Nephron progenitor cell (in vitro differentiated cells): Measurements from ENCODE around the gene GMDS.

Experiments
- DNase-seq: peaks from one replicate; pipeline ENCODE4 v3.0.0; 2021
- H3K27ac Mint-ChIP-seq: 2 replicates; pipeline ENCODE4 v1.8.0; 2021; ENCODE audit warnings: mild to moderate bottlenecking, moderate library complexity, mixed read lengths
- H3K27me3 Mint-ChIP-seq: 2 replicates; pipeline ENCODE4 v1.8.0; 2021; ENCODE audit warnings: mild to moderate bottlenecking, low read depth, mixed read lengths; ENCODE audit not compliant: poor library complexity
- H3K36me3 Mint-ChIP-seq: 2 replicates; pipeline ENCODE4 v1.8.0; 2021; ENCODE audit warnings: low read depth, mixed read lengths
- H3K4me1 Mint-ChIP-seq: 2 replicates; pipeline ENCODE4 v1.8.0; 2021; ENCODE audit warnings: mixed read lengths
- H3K4me3 Mint-ChIP-seq: 2 replicates; pipeline ENCODE4 v1.8.0; 2021; ENCODE audit warnings: mild to moderate bottlenecking, moderate library complexity, mixed read lengths
- H3K9me3 Mint-ChIP-seq: 2 replicates; pipeline ENCODE4 v1.8.0; 2021; ENCODE audit warnings: mild to moderate bottlenecking, moderate library complexity, mixed read lengths
- CTCF ChIP-seq: fragments of 200-600 bp; sonication (generic); IDR thresholded peaks from 2 replicates; pipeline ENCODE4 v1.5.0; 2021; ENCODE audit warnings: antibody characterized with exemption

GMDS gene

GRCh38 chr6:2035826-2036709, 209.3 kb downstream of the GMDS start:
- Mint-ChIP-seq H3K9me3 (no peaks in the 10 kb centered on the region), H3K27me3 (no peaks in the 10 kb centered on the region), H3K4me3 (no peak overlapping the region), H3K4me1 (peaks cover 56% of the 10 kb centered on the region), H3K27ac (no peak overlapping the region), H3K36me3 (no peaks in the 10 kb centered on the region)
- DNase-seq, result no peak
- TF ChIP-seq CTCF, result no peak

- Mint-ChIP-seq H3K27me3 (no peaks in the 10 kb centered on the region), H3K36me3 (no peaks in the 10 kb centered on the region), H3K4me3 (no peak overlapping the region), H3K27ac (no peak overlapping the region), H3K4me1 (peaks cover 51% of the 10 kb centered on the region), H3K9me3 (no peaks in the 10 kb centered on the region)
- no peak for TF ChIP-seq CTCF
- no peak for DNase-seq
Measured at GRCh38 chr6:2035046-2035445, 210.4 kb downstream of the GMDS start.

- H3K4me3 Mint-ChIP-seq, result no peak overlapping the region
- no peaks in the 10 kb centered on the region for H3K9me3 Mint-ChIP-seq
- H3K4me1 Mint-ChIP-seq, result peaks cover 54% of the 10 kb centered on the region
- TF ChIP-seq CTCF, result no peak
- no peaks in the 10 kb centered on the region for H3K27me3 Mint-ChIP-seq
- H3K27ac Mint-ChIP-seq, result no peak overlapping the region
- no peaks in the 10 kb centered on the region for H3K36me3 Mint-ChIP-seq
- no peak for DNase-seq
Measured at GRCh38 chr6:2034256-2034655, 211.1 kb downstream of the GMDS start.

GRCh38 chr6:2033544-2033943, 211.9 kb downstream of the GMDS start:
- no peaks in the 10 kb centered on the region for H3K9me3 Mint-ChIP-seq
- no peak overlapping the region for H3K4me3 Mint-ChIP-seq
- no peak for DNase-seq
- no peak for TF ChIP-seq CTCF
- H3K27me3 Mint-ChIP-seq, result no peaks in the 10 kb centered on the region
- no peaks in the 10 kb centered on the region for H3K36me3 Mint-ChIP-seq
- no peak overlapping the region for H3K27ac Mint-ChIP-seq
- peaks cover 51% of the 10 kb centered on the region for H3K4me1 Mint-ChIP-seq

- Mint-ChIP-seq H3K4me1 (peaks cover 38% of the 10 kb centered on the region), H3K27ac (no peak overlapping the region), H3K9me3 (no peaks in the 10 kb centered on the region), H3K27me3 (no peaks in the 10 kb centered on the region), H3K36me3 (no peaks in the 10 kb centered on the region), H3K4me3 (no peak overlapping the region)
- no peak for DNase-seq
- no peak for TF ChIP-seq CTCF
Measured at GRCh38 chr6:2030682-2031244, 214.6 kb downstream of the GMDS start.

- no peaks in the 10 kb centered on the region for H3K27me3 Mint-ChIP-seq
- peaks cover 34% of the 10 kb centered on the region for H3K4me1 Mint-ChIP-seq
- H3K4me3 Mint-ChIP-seq, result no peak overlapping the region
- TF ChIP-seq CTCF, result no peak
- H3K27ac Mint-ChIP-seq, result no peak overlapping the region
- no peaks in the 10 kb centered on the region for H3K36me3 Mint-ChIP-seq
- no peaks in the 10 kb centered on the region for H3K9me3 Mint-ChIP-seq
- DNase-seq, result no peak
Measured at GRCh38 chr6:2029952-2030351, 215.5 kb downstream of the GMDS start.
